Stimulated activated CD8-positive, alpha-beta memory T cell treated with anti-CD3 and anti-CD28 coated beads, Interleukin-2, amount 100 ng/mL, for 48 hours (primary cell): ENCODE measurements around the gene GJC1.
"Not testable (repeated sequence)": the region's sequence is repeated elsewhere in the genome, so short reads cannot be mapped to it uniquely, and the experiment has no call there.

ENCODE experiments used
- DNase-seq, 2 donors: peaks; one replicate each; pipeline ENCODE4 v3.0.0-alpha.2; 2020; ENCODE audit warnings: low read depth in 2 of 2

Gene GJC1

DNA sequence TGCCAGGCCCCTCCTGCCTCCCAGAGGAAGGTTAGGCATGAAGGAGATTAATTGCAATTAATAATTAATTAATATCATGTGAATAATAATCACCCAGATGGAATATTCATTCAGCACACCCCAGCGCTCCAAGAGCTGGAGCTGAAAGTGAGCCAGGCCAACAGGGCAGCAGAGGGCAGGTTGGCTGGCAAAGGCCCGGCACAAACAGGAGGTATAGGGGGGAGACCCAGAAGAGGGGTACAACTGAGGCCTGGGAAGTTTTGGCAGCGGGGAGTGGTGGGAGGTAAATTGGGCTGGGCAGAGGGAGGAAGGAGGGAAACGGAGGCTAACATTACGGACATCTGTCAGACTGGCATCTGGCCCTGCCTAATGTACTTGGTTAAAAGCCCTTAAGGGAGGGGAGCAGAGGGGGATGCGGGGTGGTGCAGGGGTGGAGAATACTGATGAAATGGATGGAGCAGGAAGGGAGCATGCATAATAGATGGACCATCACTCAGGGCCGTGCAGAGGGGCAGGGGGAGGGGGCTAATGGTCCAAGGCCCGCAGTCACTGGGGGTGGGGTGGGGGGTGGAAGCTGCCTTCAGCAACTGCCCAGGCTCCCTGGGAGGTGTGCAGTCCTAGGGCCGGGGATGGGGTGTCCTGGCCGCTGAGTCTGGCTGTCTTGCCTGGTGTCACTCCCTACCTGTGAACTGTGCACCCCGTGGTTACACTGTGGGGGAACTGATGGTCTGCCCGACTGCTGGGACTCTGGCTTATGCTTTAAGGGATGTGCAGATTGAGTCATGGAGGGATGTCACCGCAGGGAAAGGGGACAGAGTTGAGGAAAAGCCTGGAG is 69.4 kb downstream of the GJC1 start:
- DNase-seq = no peak

DNA sequence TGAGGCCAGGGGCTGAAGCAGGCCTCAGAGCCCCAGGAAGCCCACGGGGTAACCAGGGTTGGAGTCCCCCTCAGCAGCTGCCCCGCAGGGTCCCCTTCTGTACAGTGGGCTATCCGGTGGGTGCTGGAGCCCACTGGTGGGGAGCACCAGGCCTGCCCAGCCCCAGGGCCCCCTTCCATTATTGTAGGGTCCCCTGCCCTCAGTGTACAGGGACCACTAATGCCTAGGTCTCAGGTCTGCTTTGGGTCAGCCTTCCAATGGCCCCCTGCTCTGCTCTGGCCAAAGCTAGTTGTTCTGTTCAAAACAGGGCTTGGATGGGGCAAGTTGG is 70.2 kb downstream of the GJC1 start:
- DNase-seq = no peak

- no peak for DNase-seq
Measured at GRCh38 chr17:44759086-44759915, 70.8 kb downstream of the GJC1 start.

- no peak for DNase-seq
Measured at GRCh38 chr17:44758414-44759085, 71.5 kb downstream of the GJC1 start, which contains the start of gene ADAM11. Gene ADAM11, plus strand, starts transcription at chr17:44758988. Its CDS starts 212 bp downstream, at chr17:44759200.

DNA sequence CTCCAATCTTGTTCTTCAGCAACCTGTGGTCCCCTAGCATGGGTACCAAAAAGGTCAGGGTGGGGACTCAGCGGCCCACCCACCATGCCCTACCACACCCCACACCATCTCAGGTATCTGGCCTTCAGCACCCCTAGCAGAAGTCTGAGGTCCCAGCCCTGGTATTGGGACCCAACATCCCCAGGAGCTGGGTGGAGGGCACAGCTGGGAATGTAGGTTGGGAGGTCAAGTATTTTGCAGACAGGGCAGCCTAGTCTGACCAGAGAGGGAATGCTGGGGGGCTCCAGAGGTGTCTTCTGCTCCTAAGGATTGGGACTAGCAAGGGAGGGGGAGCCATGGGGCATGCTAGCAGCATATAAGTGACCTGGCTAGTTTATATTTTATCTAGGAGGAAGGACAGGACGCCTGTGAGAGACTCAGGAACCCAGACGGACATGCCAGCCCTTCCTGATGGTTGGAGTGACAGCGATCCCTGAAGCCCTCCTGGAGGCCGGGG is 72.1 kb downstream of the GJC1 start:
- no peak for DNase-seq

DNA sequence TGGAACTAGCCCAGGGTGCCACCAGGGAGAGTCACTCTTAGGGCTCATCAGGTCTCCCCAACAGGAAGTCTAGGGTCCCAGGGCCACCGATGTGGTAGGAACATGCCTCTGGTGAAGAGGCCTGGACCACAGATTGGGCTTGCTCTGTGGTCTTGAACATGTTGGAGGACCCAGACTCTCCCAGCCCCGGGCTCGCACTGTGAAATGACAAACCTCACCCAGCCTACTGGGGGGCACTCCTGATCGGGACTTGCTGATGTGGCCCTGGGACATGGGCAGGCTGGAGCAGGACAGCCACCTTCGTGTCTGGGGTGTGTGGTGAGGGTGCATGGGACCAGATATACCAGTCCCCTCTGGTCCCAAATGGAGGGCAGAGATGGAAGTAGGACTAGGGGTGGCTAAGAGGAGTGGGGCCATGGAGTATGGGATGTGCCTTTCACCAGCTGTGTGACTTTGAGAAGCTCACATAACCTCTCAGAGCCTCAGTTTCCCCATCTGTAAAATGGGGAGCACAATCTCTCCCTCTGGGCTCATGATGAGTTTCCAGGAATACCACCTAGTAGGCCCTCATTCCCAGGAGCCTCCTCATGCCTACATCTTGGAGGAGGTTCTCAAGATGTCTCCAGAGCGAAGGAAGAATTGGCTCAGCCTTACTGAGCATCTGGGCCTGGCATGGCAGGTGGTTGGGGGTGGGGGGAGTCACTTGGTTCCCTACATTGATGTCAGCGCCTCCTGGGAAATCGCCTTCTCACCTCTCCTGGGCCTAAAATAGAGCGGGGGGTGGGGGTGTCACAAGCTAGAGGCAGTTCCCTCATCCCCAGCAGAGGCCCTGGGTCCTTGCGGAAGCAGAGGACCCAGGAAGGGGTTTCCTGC is 72.8 kb downstream of the GJC1 start:
- DNase-seq = no peak

- not testable (repeated sequence) for DNase-seq
Measured at GRCh38 chr17:44755180-44755579, 74.9 kb downstream of the GJC1 start.

DNA sequence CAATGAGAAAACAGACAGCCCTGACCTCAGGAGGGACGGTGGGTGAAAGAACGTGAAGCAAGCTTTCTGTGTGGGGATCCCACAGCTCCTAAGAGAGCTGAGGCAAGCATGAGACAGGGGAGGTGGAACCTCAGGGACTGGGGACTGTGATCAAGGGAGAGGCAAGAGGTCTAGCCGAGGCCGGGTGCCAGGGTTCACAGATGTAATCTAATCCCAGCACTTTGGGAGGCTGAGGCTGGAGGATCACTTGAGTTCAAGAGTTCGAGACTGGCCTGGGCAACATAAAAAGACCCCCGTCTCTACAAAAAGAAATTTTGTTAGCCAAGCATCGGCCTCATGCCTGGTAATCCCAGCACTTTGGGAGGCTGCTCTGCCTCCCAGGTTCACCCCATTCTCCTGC is 75.8 kb downstream of the GJC1 start:
- DNase-seq = no peak

GRCh38 chr17:44752953-44753861 is 76.9 kb downstream of the GJC1 start:
- no peak for DNase-seq

GRCh38 chr17:44751806-44752205 is 78.3 kb downstream of the GJC1 start:
- DNase-seq = no peak

DNA sequence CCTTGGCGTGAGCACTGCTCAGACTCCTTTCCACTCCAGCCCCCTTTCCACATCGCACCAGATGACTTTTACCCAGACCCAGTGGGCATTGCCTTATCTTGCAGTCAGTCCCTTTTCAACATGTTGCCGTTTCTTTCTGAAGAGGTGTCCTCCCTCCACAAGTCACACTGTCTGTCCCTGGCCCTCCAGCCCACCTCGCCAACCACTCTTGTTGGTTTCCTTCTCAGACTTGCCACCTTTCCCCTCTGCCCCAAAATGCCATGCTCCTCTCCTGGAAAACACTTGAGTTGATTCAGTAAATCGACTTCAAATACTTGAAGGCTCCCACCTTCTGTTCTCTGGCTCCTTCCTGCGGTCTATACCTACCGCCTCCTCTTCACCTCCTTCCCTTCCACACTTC is 78.8 kb downstream of the GJC1 start:
- no peak for DNase-seq

DNA sequence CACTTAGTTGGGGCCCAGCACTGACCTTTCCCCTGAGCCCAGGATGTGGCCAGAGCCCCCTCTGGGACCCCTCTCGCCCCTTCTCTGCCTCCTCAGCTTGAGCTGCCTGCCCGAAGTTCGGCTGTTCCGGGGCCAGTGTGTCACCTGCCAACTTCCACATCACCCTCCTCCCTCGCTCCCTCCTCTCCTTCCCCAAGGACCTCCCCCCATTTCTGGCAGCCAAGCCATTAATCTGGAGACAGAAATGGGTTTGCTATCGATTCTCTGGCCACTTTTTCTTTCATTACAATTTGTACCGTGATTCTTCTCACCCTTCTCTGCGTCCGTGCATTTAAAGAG is 80.1 kb downstream of the GJC1 start:
- no peak for DNase-seq

DNA sequence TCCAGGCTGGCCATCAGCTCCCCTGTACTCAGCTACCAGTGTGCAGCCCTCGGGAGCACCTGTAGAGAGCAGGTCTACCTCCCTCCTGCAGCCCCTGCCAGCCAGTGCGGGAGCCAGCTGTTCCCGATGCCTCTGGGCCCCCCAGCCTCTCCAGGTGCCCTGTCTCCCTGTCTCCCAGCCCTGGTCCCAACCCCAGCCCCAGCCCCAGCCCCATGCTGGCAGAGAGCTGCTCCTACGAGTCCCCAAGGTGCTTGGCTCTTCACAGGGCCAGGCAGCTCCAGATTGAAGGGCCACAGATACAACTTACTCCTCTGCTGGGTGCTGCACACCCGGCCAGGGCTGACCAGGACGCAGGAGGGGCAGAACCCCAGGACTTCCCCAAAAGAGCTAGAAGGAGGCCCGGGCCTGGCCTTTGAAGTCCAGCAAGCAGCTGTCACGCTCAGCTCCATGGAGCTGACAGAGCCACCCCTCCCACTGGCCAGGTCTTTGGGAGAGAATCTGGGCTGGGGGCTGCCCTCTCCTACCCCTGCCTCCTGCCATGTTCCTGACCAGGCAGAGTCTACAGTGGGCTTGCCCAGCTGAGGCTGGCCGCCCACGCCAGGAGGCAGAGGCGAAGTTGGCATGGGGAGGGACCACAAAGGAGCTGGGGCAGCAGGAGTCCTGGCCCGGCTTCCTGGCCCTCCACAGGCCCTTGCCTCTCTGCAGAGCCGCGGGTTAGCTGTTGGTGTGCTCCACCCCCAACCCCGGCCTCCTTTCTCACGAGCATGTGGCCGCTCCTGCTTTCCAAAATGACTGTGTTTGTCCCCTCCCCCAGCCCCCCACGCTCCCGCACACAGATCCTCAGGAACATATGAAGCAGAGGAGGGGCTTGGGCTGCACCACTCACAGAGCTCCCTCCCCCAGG is 80.8 kb downstream of the GJC1 start:
- DNase-seq = no peak
